ENCODE data around the gene MSL1. TPM values are rescaled to one million over a fixed set of nuclear protein-coding genes. Genes with fewer than 3 reads are reported as not detected.

The MSL1 gene
- total and polyA plus RNA-seq, 2 donors (not counting 1 experiment from before 2014, with no cell fraction given), result 52.4 to 86.3 TPM

GRCh38 chr17:40123811-40124114 lies 2.0 kb downstream of the MSL1 start:
- Histone ChIP-seq H3K27me3 (ENCODE audit: control insufficient read depth, insufficient read depth, low read length) (no peaks in the 10 kb centered on the region), H3K4me3 (replicated peaks in 1 of 4; ENCODE audit: control extremely low read depth in 1 of 4, insufficient read depth in 1 of 4, low read depth in 3 of 4, low read length in 4 of 4) (peak overlapping the region; percentile 98 to 100 (median 98)), H4K20me1 (ENCODE audit: control insufficient read depth, extremely low read depth, insufficient read depth, low read length) (peaks cover 2% of the 10 kb centered on the region), H3K4me1 (ENCODE audit: control insufficient read depth, extremely low read depth, insufficient read depth, low read length) (peaks cover 2% of the 10 kb centered on the region), H3K9ac (ENCODE audit: insufficient read depth, low read length) (peak overlapping the region; percentile 83), H3K9me3 (ENCODE audit: control insufficient read depth, insufficient read depth, low read depth, low read length) (no peaks in the 10 kb centered on the region), H3K79me2 (ENCODE audit: control insufficient read depth, insufficient read depth, low read length) (peaks cover 68% of the 10 kb centered on the region), H3K4me2 (ENCODE audit: extremely low read depth, insufficient read depth, low read length) (peak overlapping the region; percentile 96), H3K36me3 (ENCODE audit: control insufficient read depth, insufficient read depth, low read length) (peaks cover 7% of the 10 kb centered on the region), H3K27ac (ENCODE audit: insufficient read depth, low read length) (peak overlapping the region; percentile 76), H2AFZ (ENCODE audit: low read length) (no peak overlapping the region)
- DNase-seq (ENCODE audit: low read depth in 2 of 2), result no peak
- no peak for TF ChIP-seq CTCF (conservative IDR thresholded peaks at IDR 0.05 in 1 of 2, IDR thresholded peaks at IDR 0.05 in 1 of 2; ENCODE audit: low read depth in 1 of 2, low read length in 2 of 2)
- TF ChIP-seq EZH2 (IDR thresholded peaks at IDR 0.05; ENCODE audit: low read length, missing control alignments), result no peak

- Histone ChIP-seq H3K27me3 (ENCODE audit: control insufficient read depth, insufficient read depth, low read length) (no peaks in the 10 kb centered on the region), H3K79me2 (ENCODE audit: control insufficient read depth, insufficient read depth, low read length) (peaks cover 72% of the 10 kb centered on the region), H3K4me1 (ENCODE audit: control insufficient read depth, extremely low read depth, insufficient read depth, low read length) (peaks cover 2% of the 10 kb centered on the region), H4K20me1 (ENCODE audit: control insufficient read depth, extremely low read depth, insufficient read depth, low read length) (peaks cover 2% of the 10 kb centered on the region), H2AFZ (ENCODE audit: low read length) (no peak overlapping the region), H3K9me3 (ENCODE audit: control insufficient read depth, insufficient read depth, low read depth, low read length) (no peaks in the 10 kb centered on the region), H3K36me3 (ENCODE audit: control insufficient read depth, insufficient read depth, low read length) (peaks cover 9% of the 10 kb centered on the region), H3K4me2 (ENCODE audit: extremely low read depth, insufficient read depth, low read length) (peak overlapping the region; percentile 96), H3K4me3 (replicated peaks in 1 of 4; ENCODE audit: control extremely low read depth in 1 of 4, insufficient read depth in 1 of 4, low read depth in 3 of 4, low read length in 4 of 4) (peak overlapping the region; percentile 98 to 100 (median 98)), H3K9ac (ENCODE audit: insufficient read depth, low read length) (peak overlapping the region; percentile 13), H3K27ac (ENCODE audit: insufficient read depth, low read length) (peak overlapping the region; percentile 50)
- peak; percentile 54 to 57 for DNase-seq (ENCODE audit: low read depth in 2 of 2)
- TF ChIP-seq EZH2 (IDR thresholded peaks at IDR 0.05; ENCODE audit: low read length, missing control alignments) (no peak), CTCF (conservative IDR thresholded peaks at IDR 0.05 in 1 of 2, IDR thresholded peaks at IDR 0.05 in 1 of 2; ENCODE audit: low read depth in 1 of 2, low read length in 2 of 2) (no peak)
Observed at GRCh38 chr17:40124279-40125141, 2.7 kb downstream of the MSL1 start.

GRCh38 chr17:40129498-40129897 lies 7.7 kb downstream of the MSL1 start:
- Histone ChIP-seq H3K9ac (ENCODE audit: insufficient read depth, low read length) (no peak overlapping the region), H3K4me2 (ENCODE audit: extremely low read depth, insufficient read depth, low read length) (no peak overlapping the region), H3K4me3 (replicated peaks in 1 of 4; ENCODE audit: control extremely low read depth in 1 of 4, insufficient read depth in 1 of 4, low read depth in 3 of 4, low read length in 4 of 4) (no peak overlapping the region), H3K27me3 (ENCODE audit: control insufficient read depth, insufficient read depth, low read length) (no peaks in the 10 kb centered on the region), H2AFZ (ENCODE audit: low read length) (no peak overlapping the region), H3K9me3 (ENCODE audit: control insufficient read depth, insufficient read depth, low read depth, low read length) (no peaks in the 10 kb centered on the region), H3K4me1 (ENCODE audit: control insufficient read depth, extremely low read depth, insufficient read depth, low read length) (peaks cover 2% of the 10 kb centered on the region), H4K20me1 (ENCODE audit: control insufficient read depth, extremely low read depth, insufficient read depth, low read length) (peaks cover 2% of the 10 kb centered on the region), H3K27ac (ENCODE audit: insufficient read depth, low read length) (no peak overlapping the region), H3K36me3 (ENCODE audit: control insufficient read depth, insufficient read depth, low read length) (peaks cover 27% of the 10 kb centered on the region), H3K79me2 (ENCODE audit: control insufficient read depth, insufficient read depth, low read length) (peaks cover 48% of the 10 kb centered on the region)
- TF ChIP-seq CTCF (conservative IDR thresholded peaks at IDR 0.05 in 1 of 2, IDR thresholded peaks at IDR 0.05 in 1 of 2; ENCODE audit: low read depth in 1 of 2, low read length in 2 of 2), result no peak
- TF ChIP-seq EZH2 (IDR thresholded peaks at IDR 0.05; ENCODE audit: low read length, missing control alignments), result no peak
- DNase-seq (ENCODE audit: low read depth in 2 of 2), result no peak
